ENCODE results near the gene L2HGDH. TPM values are rescaled to one million over a fixed set of nuclear protein-coding genes. Genes with fewer than 3 reads are reported as not detected.
"Not testable (repeated sequence)": the region's sequence is repeated elsewhere in the genome, so short reads cannot be mapped to it uniquely, and the experiment has no call there.

Gene L2HGDH
- total and polyA plus RNA-seq, 8 donors = 1.2 to 31.7 (median 3.2) TPM

- Histone ChIP-seq H3K27ac (no peak overlapping the region), H3K27me3 (no peaks in the 10 kb centered on the region), H3K4me1 (peaks cover 0 to 13% (median 10%) of the 10 kb centered on the region in 4 donors), H3K4me3 (no peak overlapping the region), H3K36me3 (peaks cover 0 to 5% (median 1%) of the 10 kb centered on the region in 4 donors), H3K9me3 (no peaks in the 10 kb centered on the region)
- no peak for TF ChIP-seq CTCF (IDR thresholded peaks at IDR 0.05)
- no peak for DNase-seq
- intact Hi-C loops (cut with DNase I; ENCODE audit: low total_unique reads) = no loop called here
- 79 to 84% (median 82%) methylated on average over 4 of the region's 4 CpGs for WGBS, 5 donors
Observed at GRCh38 chr14:50357753-50358395, 45.8 kb upstream of the L2HGDH start.

- TF ChIP-seq POLR2AphosphoS5 (IDR thresholded peaks at IDR 0.05) = no peak
- no peak for TF ChIP-seq POLR2A (IDR thresholded peaks at IDR 0.05)
- no peak for TF ChIP-seq CTCF (IDR thresholded peaks at IDR 0.05)
- no peak for TF ChIP-seq EP300 (IDR thresholded peaks at IDR 0.05)
Observed at GRCh38 chr14:50357124-50357523, 45.1 kb upstream of the L2HGDH start.

GRCh38 chr14:50356283-50356682 lies 44.3 kb upstream of the L2HGDH start:
- H3K36me3 ChIP-seq; H3K9me3 ChIP-seq; H3K27me3 ChIP-seq; DNase-seq; H3K27ac ChIP-seq; H3K4me3 ChIP-seq; intact Hi-C loops (cut with DNase I; ENCODE audit: low total_unique reads): not testable (repeated sequence)
- whole genome bisulfite sequencing, 5 donors = 90 to 92% (median 90%) methylated on average over 3 of the region's 3 CpGs
- peaks cover 0 to 11% (median 7%) of the 10 kb centered on the region in 4 donors for H3K4me1 ChIP-seq

More at GRCh38 chr14:50357124-50357523, 45.1 kb upstream of the L2HGDH start:
- Histone ChIP-seq H3K27ac (no peak overlapping the region), H3K9me3 (no peaks in the 10 kb centered on the region), H3K36me3 (peaks cover 0 to 5% (median 1%) of the 10 kb centered on the region in 4 donors), H3K4me1 (peaks cover 0 to 11% (median 8%) of the 10 kb centered on the region in 4 donors), H3K27me3 (no peaks in the 10 kb centered on the region), H3K4me3 (no peak overlapping the region)
- intact Hi-C loops (cut with DNase I; ENCODE audit: low total_unique reads) = no loop called here
- DNase-seq = no peak
- WGBS, 5 donors = 76 to 92% (median 85%) methylated on average over 6 of the region's 6 CpGs

- peaks cover 0 to 9% (median 4%) of the 10 kb centered on the region in 4 donors for H3K4me1 ChIP-seq
- H3K9me3 ChIP-seq = no peaks in the 10 kb centered on the region
- no peak for TF ChIP-seq POLR2AphosphoS5 (IDR thresholded peaks at IDR 0.05)
- TF ChIP-seq EP300 (IDR thresholded peaks at IDR 0.05) = no peak
- no peak for TF ChIP-seq POLR2A (IDR thresholded peaks at IDR 0.05)
- no peak for TF ChIP-seq CTCF (IDR thresholded peaks at IDR 0.05)
- DNase-seq = no peak
- no peaks in the 10 kb centered on the region for H3K27me3 ChIP-seq
- H3K4me3 ChIP-seq = no peak overlapping the region
- intact Hi-C loops (cut with DNase I; ENCODE audit: low total_unique reads) = no loop called here
- H3K27ac ChIP-seq = no peak overlapping the region
- 53 to 86% (median 74%) methylated on average over 1 of the region's 1 CpG for WGBS, 5 donors
- H3K36me3 ChIP-seq = peaks cover 0 to 5% (median 1%) of the 10 kb centered on the region in 4 donors
Observed at GRCh38 chr14:50355692-50356091, 43.7 kb upstream of the L2HGDH start.

- Histone ChIP-seq H3K4me3 (no peak overlapping the region), H3K36me3 (peaks cover 0 to 5% (median 1%) of the 10 kb centered on the region in 4 donors), H3K9me3 (no peaks in the 10 kb centered on the region), H3K27ac (no peak overlapping the region), H3K4me1 (no peaks in the 10 kb centered on the region), H3K27me3 (no peaks in the 10 kb centered on the region)
- TF ChIP-seq POLR2A (IDR thresholded peaks at IDR 0.05) = no peak
- TF ChIP-seq POLR2AphosphoS5 (IDR thresholded peaks at IDR 0.05) = no peak
- no peak for TF ChIP-seq CTCF (IDR thresholded peaks at IDR 0.05)
- no peak for TF ChIP-seq EP300 (IDR thresholded peaks at IDR 0.05)
- intact Hi-C loops (cut with DNase I; ENCODE audit: low total_unique reads) = no loop called here
- WGBS, 5 donors = 0 to 54% (median 38%) methylated on average over 1 of the region's 1 CpG
- no peak for DNase-seq
Observed at GRCh38 chr14:50354527-50354926, 42.5 kb upstream of the L2HGDH start.

Measured in stomach (tissue), 9 donors.